Measurements from ENCODE around the gene PTGIS. TPM values are rescaled to one million over a fixed set of nuclear protein-coding genes. Genes with fewer than 3 reads are reported as not detected.

The PTGIS gene
- polyA plus RNA-seq, 3 donors = not detected

DNA sequence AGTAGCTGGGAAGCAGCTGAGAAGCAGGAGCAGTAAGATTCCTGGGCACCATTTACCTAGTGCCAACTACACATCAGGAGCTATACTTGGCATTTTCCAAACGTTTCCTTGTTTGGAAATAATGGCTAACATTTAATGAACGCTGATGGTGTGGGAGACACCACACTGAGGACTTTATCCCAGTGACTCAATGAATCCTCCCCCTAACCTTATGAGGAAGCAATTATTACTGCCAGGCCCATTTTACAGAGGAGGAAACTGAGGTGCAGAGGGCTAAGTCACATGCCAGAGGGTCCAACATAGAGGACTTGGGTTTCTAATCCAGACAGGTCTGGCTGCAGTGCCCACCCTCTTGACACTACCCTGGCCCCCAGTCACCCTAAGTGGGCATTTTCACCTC is 6.1 kb downstream of the PTGIS start:
- Histone ChIP-seq H3K4me2 (replicated peaks; ENCODE audit: extremely low read depth, low read length, poor library complexity, severe bottlenecking) (no peak overlapping the region), H3K4me3 (replicated peaks in 1 of 3; ENCODE audit: low read depth in 2 of 3, low read length in 3 of 3) (no peak overlapping the region), H3K9me3 (replicated peaks in 1 of 2; ENCODE audit: control insufficient read depth in 1 of 2, insufficient read depth in 1 of 2, low read length in 2 of 2) (no peaks in the 10 kb centered on the region), H3K36me3 (replicated peaks in 1 of 2; ENCODE audit: control insufficient read depth in 1 of 2, insufficient read depth in 2 of 2, low read length in 2 of 2) (no peaks in the 10 kb centered on the region), H4K20me1 (ENCODE audit: insufficient read depth, low read length) (no peaks in the 10 kb centered on the region), H2AFZ (ENCODE audit: insufficient read depth, low read depth, low read length, poor library complexity, severe bottlenecking) (no peak overlapping the region), H3K9ac (ENCODE audit: insufficient read depth, low read length, poor library complexity, severe bottlenecking) (no peak overlapping the region), H3K27ac (ENCODE audit: low read depth in 1 of 2, low read length in 2 of 2) (no peak overlapping the region), H3K79me2 (ENCODE audit: insufficient read depth, low read length) (no peaks in the 10 kb centered on the region), H3K27me3 (ENCODE audit: control insufficient read depth in 2 of 2, insufficient read depth in 2 of 2, low read length in 2 of 2) (peaks cover 12 to 23% of the 10 kb centered on the region in 2 donors), H3K4me1 (ENCODE audit: control insufficient read depth in 1 of 2, insufficient read depth in 2 of 2, low read length in 2 of 2) (no peaks in the 10 kb centered on the region)
- Mint-ChIP-seq H3K27me3 (ENCODE audit: low read depth in 3 of 3) (peaks cover 32 to 45% (median 42%) of the 10 kb centered on the region in 3 donors), H3K9me3 (peaks cover 0 to 6% (median 4%) of the 10 kb centered on the region in 7 donors), H3K4me1 (no peaks in the 10 kb centered on the region), H3K4me3 (no peak overlapping the region), H3K36me3 (no peaks in the 10 kb centered on the region), H3K27ac (no peak overlapping the region)
- TF ChIP-seq, protein P1, sequence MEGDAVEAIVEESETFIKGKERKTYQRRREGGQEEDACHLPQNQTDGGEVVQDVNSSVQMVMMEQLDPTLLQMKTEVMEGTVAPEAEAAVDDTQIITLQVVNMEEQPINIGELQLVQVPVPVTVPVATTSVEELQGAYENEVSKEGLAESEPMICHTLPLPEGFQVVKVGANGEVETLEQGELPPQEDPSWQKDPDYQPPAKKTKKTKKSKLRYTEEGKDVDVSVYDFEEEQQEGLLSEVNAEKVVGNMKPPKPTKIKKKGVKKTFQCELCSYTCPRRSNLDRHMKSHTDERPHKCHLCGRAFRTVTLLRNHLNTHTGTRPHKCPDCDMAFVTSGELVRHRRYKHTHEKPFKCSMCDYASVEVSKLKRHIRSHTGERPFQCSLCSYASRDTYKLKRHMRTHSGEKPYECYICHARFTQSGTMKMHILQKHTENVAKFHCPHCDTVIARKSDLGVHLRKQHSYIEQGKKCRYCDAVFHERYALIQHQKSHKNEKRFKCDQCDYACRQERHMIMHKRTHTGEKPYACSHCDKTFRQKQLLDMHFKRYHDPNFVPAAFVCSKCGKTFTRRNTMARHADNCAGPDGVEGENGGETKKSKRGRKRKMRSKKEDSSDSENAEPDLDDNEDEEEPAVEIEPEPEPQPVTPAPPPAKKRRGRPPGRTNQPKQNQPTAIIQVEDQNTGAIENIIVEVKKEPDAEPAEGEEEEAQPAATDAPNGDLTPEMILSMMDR (IDR thresholded peaks at IDR 0.05) = no peak
- WGBS (ENCODE audit: insufficient coverage) = no CpG with 5 or more reads among the region's 2 CpGs
- intact Hi-C loops (cut with micrococcal nuclease) = no loop called here
- no peak for DNase-seq

DNA sequence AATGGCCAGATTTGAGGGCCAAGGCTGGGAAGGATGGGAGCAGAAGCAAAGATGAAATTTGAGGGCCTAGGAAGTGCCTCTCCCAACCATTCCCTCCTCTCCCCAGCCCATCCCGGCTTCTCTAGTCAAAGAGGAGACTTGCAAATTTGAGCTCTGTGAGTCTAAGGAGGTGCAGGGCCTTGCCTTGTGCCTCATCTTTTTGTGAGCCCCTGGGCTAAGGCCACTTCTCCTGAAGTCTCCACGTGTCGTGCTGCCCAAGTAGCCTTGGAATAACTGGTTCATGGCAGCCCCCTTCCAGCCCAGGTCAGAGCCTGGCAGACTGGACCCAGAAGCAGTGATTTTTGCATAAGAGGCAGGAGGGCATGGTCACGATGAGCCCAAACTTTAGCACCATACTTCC is 6.7 kb downstream of the PTGIS start:
- no peaks in the 10 kb centered on the region for H3K4me1 ChIP-seq (ENCODE audit: control insufficient read depth in 1 of 2, insufficient read depth in 2 of 2, low read length in 2 of 2)
- Mint-ChIP-seq H3K4me1 (no peaks in the 10 kb centered on the region), H3K27ac (no peak overlapping the region), H3K9me3 (peaks cover 0 to 6% (median 4%) of the 10 kb centered on the region in 7 donors), H3K4me3 (no peak overlapping the region), H3K36me3 (no peaks in the 10 kb centered on the region), H3K27me3 (ENCODE audit: low read depth in 3 of 3) (peaks cover 26 to 43% (median 39%) of the 10 kb centered on the region in 3 donors)
- 100% methylated on average over 2 of the region's 4 CpGs for WGBS (ENCODE audit: insufficient coverage)
- no peak overlapping the region for H3K9ac ChIP-seq (ENCODE audit: insufficient read depth, low read length, poor library complexity, severe bottlenecking)
- no peak overlapping the region for H3K4me2 ChIP-seq (replicated peaks; ENCODE audit: extremely low read depth, low read length, poor library complexity, severe bottlenecking)
- DNase-seq = no peak
- no peak overlapping the region for H2AFZ ChIP-seq (ENCODE audit: insufficient read depth, low read depth, low read length, poor library complexity, severe bottlenecking)
- no peaks in the 10 kb centered on the region for H4K20me1 ChIP-seq (ENCODE audit: insufficient read depth, low read length)
- TF ChIP-seq, protein P1 (IDR thresholded peaks at IDR 0.05) = no peak
- no peaks in the 10 kb centered on the region for H3K79me2 ChIP-seq (ENCODE audit: insufficient read depth, low read length)
- no peaks in the 10 kb centered on the region for H3K9me3 ChIP-seq (replicated peaks in 1 of 2; ENCODE audit: control insufficient read depth in 1 of 2, insufficient read depth in 1 of 2, low read length in 2 of 2)
- no peak overlapping the region for H3K27ac ChIP-seq (ENCODE audit: low read depth in 1 of 2, low read length in 2 of 2)
- H3K4me3 ChIP-seq (replicated peaks in 1 of 3; ENCODE audit: low read depth in 2 of 3, low read length in 3 of 3) = no peak overlapping the region
- no peaks in the 10 kb centered on the region for H3K36me3 ChIP-seq (replicated peaks in 1 of 2; ENCODE audit: control insufficient read depth in 1 of 2, insufficient read depth in 2 of 2, low read length in 2 of 2)
- peaks cover 8 to 18% of the 10 kb centered on the region in 2 donors for H3K27me3 ChIP-seq (ENCODE audit: control insufficient read depth in 2 of 2, insufficient read depth in 2 of 2, low read length in 2 of 2)
- intact Hi-C loops (cut with micrococcal nuclease) = no loop called here
